ENCODE measurements around the gene NCR2.

DNA sequence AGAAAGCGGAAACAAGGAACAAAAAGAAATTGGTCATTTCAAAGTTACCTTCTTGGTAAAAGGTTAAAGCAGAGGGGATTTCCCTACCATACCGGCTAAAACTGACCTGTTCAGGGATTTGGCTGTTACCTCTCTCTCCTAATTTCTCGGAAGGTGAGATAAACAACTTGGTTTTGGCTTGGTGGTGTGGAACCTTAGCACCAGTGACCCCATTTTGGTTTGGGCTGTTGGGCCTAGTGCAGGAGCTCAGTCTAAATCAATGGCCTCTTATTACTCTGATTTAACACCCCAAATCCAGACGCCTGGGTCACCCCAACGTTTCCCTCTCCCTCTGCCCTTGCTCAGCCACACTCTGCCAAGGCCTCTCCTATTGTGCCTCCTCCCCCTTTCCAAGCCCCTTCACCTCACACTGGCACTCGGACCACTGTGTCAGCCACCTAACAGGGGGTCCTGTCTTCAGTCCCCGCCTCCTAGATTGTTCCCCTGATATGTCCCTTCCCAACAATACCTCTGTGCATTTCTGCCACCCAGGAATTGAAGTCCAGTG lies 8.3 kb downstream of the NCR2 start:
- TF ChIP-seq, protein P1, sequence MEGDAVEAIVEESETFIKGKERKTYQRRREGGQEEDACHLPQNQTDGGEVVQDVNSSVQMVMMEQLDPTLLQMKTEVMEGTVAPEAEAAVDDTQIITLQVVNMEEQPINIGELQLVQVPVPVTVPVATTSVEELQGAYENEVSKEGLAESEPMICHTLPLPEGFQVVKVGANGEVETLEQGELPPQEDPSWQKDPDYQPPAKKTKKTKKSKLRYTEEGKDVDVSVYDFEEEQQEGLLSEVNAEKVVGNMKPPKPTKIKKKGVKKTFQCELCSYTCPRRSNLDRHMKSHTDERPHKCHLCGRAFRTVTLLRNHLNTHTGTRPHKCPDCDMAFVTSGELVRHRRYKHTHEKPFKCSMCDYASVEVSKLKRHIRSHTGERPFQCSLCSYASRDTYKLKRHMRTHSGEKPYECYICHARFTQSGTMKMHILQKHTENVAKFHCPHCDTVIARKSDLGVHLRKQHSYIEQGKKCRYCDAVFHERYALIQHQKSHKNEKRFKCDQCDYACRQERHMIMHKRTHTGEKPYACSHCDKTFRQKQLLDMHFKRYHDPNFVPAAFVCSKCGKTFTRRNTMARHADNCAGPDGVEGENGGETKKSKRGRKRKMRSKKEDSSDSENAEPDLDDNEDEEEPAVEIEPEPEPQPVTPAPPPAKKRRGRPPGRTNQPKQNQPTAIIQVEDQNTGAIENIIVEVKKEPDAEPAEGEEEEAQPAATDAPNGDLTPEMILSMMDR (conservative IDR thresholded peaks at IDR 0.05; ENCODE audit: low read depth, low read length): no peak
- TF ChIP-seq EZH2 (IDR thresholded peaks at IDR 0.05; ENCODE audit: borderline replicate concordance, low read depth, low read length, poor library complexity, severe bottlenecking): no peak

Measured in A673 (cell line).